Lung (tissue), 12 donors: ENCODE measurements around the gene DUSP16. TPM values are rescaled to one million over a fixed set of nuclear protein-coding genes. Genes with fewer than 3 reads are reported as not detected.

ENCODE experiments used
- ATAC-seq: fragments of 200-7000 bp; cut with Tn5 transposase; one replicate; pipeline ENCODE4 v1.9.1; 2020; ENCODE audit warnings: moderate number of reproducible peaks; ENCODE audit not compliant: insufficient read depth, low FRiP score
- DNase-seq, 3 donors: peaks; one replicate each; pipeline ENCODE4 v3.0.0-alpha.2; 2013 to 2017
- H3K27ac ChIP-seq, 2 donors: one replicate each; pipeline ENCODE4 v1.5.1; 2013; ENCODE audit warnings: mild to moderate bottlenecking in 2 of 2, moderate library complexity in 2 of 2, control low read depth in 1 of 2, inconsistent platforms in 1 of 2, low read depth in 1 of 2, low read length in 1 of 2
- H3K27me3 ChIP-seq, 3 donors: one replicate each; pipeline ENCODE4 v1.5.1; 2013; ENCODE audit warnings: low read length in 2 of 3; ENCODE audit not compliant: control insufficient read depth in 3 of 3, insufficient read depth in 3 of 3
- H3K36me3 ChIP-seq, 4 donors: one replicate each; pipeline ENCODE4 v1.5.1; 2013; ENCODE audit warnings: low read length in 4 of 4, mild to moderate bottlenecking in 1 of 4, moderate library complexity in 1 of 4; ENCODE audit not compliant: control insufficient read depth in 4 of 4, insufficient read depth in 4 of 4
- H3K4me1 ChIP-seq, 5 donors: one replicate each; pipeline ENCODE4 v1.5.1; 2013; ENCODE audit warnings: low read length in 5 of 5, mild to moderate bottlenecking in 2 of 5, moderate library complexity in 1 of 5; ENCODE audit not compliant: control insufficient read depth in 5 of 5, insufficient read depth in 5 of 5
- H3K4me3 ChIP-seq: one replicate; pipeline ENCODE4 v1.5.1; 2013; ENCODE audit warnings: mild to moderate bottlenecking, control low read depth, moderate library complexity
- H3K9ac ChIP-seq, 2 donors: one replicate each; pipeline ENCODE4 v1.5.1; 2013; ENCODE audit warnings: low read length in 2 of 2, control low read depth in 1 of 2; ENCODE audit not compliant: insufficient read depth in 1 of 2
- H3K9me3 ChIP-seq, 4 donors: one replicate each; pipeline ENCODE4 v1.5.1; 2013; ENCODE audit warnings: low read length in 3 of 4, mild to moderate bottlenecking in 1 of 4, moderate library complexity in 1 of 4; ENCODE audit not compliant: control insufficient read depth in 4 of 4, insufficient read depth in 3 of 4
- CTCF ChIP-seq: IDR thresholded peaks from 2 replicates; pipeline ENCODE4 v1.5.1; 2012; ENCODE audit warnings: mild to moderate bottlenecking; ENCODE audit errors: control extremely low read depth, extremely low read depth
- WGBS, 2 donors: extraction: QIAGEN DNeasy Blood & Tissue Kit; methylation state at CpG; one replicate each; pipeline ENCODE4 v1.1.7; 2013; 5-methylcytosine and 5-hydroxymethylcytosine counted together
- polyA plus RNA-seq, 2 donors: library from polyadenylated mRNA; stranded (reverse); fragments of 200-250 nt; gene quantifications; one replicate each; pipeline ENCODE4 v1.2.1, GENCODE V29; 2013
- total RNA-seq, 2 donors: library from RNA; depleted of rRNA in 1 of 2; stranded (reverse); fragments of >200 nt in 1 of 2; gene quantifications; one replicate each; pipeline ENCODE4 v1.2.1, GENCODE V29; 2014 to 2021
- donor health status: control.
- donor health status: control.
- donor health status: Bipolar disorder and iron deficiency.
- donor health status: healthy.
- donor health status: DM: yes; HTN: yes; CAD: no.

Gene DUSP16
- total and polyA plus RNA-seq, 4 donors = 11.1 to 40.0 (median 25.8) TPM

- DNase-seq = peak in 1 of 3 donors; percentile 48
- no peak for ATAC-seq
- no peak for TF ChIP-seq CTCF
- no peaks in the 10 kb centered on the region for H3K36me3 ChIP-seq
- no peaks in the 10 kb centered on the region for H3K9me3 ChIP-seq
- no peaks in the 10 kb centered on the region for H3K27me3 ChIP-seq
- peak overlapping the region; percentile 99 to 100 for H3K27ac ChIP-seq
- H3K4me3 ChIP-seq = peak overlapping the region; percentile 82
- peak overlapping the region; percentile 82 to 98 for H3K9ac ChIP-seq
- H3K4me1 ChIP-seq = peaks cover 0 to 25% (median 6%) of the 10 kb centered on the region in 5 donors
- WGBS, 2 donors = 0 to 1% methylated on average over 34 to 45 of the region's 45 CpGs
Observed at GRCh38 chr12:12562016-12562483, 613 bp downstream of the DUSP16 start.

GRCh38 chr12:12561371-12562015 is 1.2 kb downstream of the DUSP16 start:
- ATAC-seq = peak; percentile 36
- Histone ChIP-seq H3K27ac (peak overlapping the region; percentile 99 to 100), H3K36me3 (no peaks in the 10 kb centered on the region), H3K9ac (peak overlapping the region; percentile 95 to 98), H3K4me1 (peaks cover 0 to 25% (median 6%) of the 10 kb centered on the region in 5 donors), H3K4me3 (peak overlapping the region; percentile 82), H3K27me3 (no peaks in the 10 kb centered on the region), H3K9me3 (no peaks in the 10 kb centered on the region)
- no peak for TF ChIP-seq CTCF
- WGBS, 2 donors = 1% methylated on average over 32 to 60 of the region's 60 CpGs
- peak in 2 of 3 donors; percentile 69 to 72 for DNase-seq

GRCh38 chr12:12560587-12561370 is 1.9 kb downstream of the DUSP16 start:
- 16 to 29% methylated on average over 9 of the region's 9 CpGs for WGBS, 2 donors
- Histone ChIP-seq H3K4me1 (peaks cover 0 to 25% (median 6%) of the 10 kb centered on the region in 5 donors), H3K9me3 (no peaks in the 10 kb centered on the region), H3K9ac (peak overlapping the region; percentile 95 to 98), H3K36me3 (no peaks in the 10 kb centered on the region), H3K4me3 (peak overlapping the region; percentile 35), H3K27ac (peak overlapping the region; percentile 73 to 100), H3K27me3 (no peaks in the 10 kb centered on the region)
- ATAC-seq (peak; percentile 14), DNase-seq (peak; percentile 66 to 91 (median 88))
- no peak for TF ChIP-seq CTCF
